Measurements from ENCODE around the gene SLC6A5. TPM values are rescaled to one million over a fixed set of nuclear protein-coding genes. Genes with fewer than 3 reads are reported as not detected.

The SLC6A5 gene
- total and polyA plus RNA-seq, 2 of the 8 experiments (the other 6 are each of a cell fraction or from before 2014, with no cell fraction given), result not detected

DNA sequence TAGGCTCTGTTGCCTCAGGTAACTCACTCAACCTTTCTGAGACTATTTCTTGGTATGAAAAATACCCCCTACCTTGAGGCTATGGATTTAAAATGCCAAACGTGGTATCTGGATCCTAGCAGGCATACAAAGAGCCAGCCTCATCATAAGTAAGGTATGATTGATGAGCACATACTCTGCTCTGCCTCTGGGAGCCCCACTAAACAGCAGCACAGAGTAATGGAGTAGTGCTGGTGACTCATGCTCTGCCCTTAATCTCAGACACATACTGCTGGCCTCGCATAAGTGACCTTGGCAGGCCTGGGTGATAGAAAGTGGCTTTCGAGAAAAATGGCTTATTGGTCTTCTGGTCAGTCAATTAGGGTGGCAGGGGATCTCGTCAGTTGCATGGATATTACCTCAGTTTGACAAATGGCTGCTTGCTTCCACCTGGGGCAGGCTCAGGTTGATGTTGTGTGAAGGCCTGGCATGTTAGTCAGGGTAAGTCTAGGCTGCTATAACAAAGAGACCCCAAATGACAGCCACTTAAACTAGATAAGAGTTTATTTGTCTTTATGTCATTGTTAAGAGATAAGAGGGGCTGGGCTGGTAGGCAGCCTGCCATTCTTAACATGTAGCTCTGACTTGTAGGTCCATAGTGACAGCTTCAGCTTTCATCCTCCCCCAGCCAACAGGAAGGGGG lies 15.2 kb upstream of the SLC6A5 start:
- no peak overlapping the region for H4K8ac ChIP-seq (ENCODE audit: extremely low read depth, insufficient read depth, low read length)
- no peak overlapping the region for H3K4me3 ChIP-seq (ENCODE audit: extremely low read depth in 1 of 4, insufficient read depth in 2 of 4, low read depth in 3 of 4, low read length in 4 of 4)
- H3K27ac ChIP-seq (ENCODE audit: low read depth, low read length), result no peak overlapping the region
- no peak overlapping the region for H4K5ac ChIP-seq (ENCODE audit: insufficient read length, low read depth, low read length)
- ChIA-PET CTCF (ENCODE audit: partially characterized antibody) (interaction anchor here (0.6 to 1.1 kb wide), 2 partner anchors 87 to 176 kb away, joined by 3 to 6 read pairs; no protein-coding TSS in a partner anchor), POLR2A (ENCODE audit: partially characterized antibody) (no interaction called here)
- H3K9ac ChIP-seq (replicated peaks in 1 of 4; ENCODE audit: extremely low read depth in 1 of 4, low read depth in 3 of 4, low read length in 3 of 4), result no peak overlapping the region
- H3K9me3 ChIP-seq (ENCODE audit: insufficient read depth in 2 of 2, low read depth in 1 of 2, low read length in 1 of 2), result no peaks in the 10 kb centered on the region
- no peaks in the 10 kb centered on the region for H3K4me1 ChIP-seq (replicated peaks in 1 of 4; ENCODE audit: control insufficient read depth in 3 of 4, insufficient read depth in 4 of 4, low read length in 3 of 4)
- H3K23ac ChIP-seq (ENCODE audit: insufficient read length), result no peak overlapping the region
- H2AK5ac ChIP-seq (ENCODE audit: low read depth, low read length), result no peak overlapping the region
- H3K18ac ChIP-seq (ENCODE audit: extremely low read depth, low read length), result no peak overlapping the region
- no peak overlapping the region for H2AFZ ChIP-seq (ENCODE audit: low read length)
- no peak overlapping the region for H2BK5ac ChIP-seq (ENCODE audit: low read depth, low read length)
- no peaks in the 10 kb centered on the region for H3K36me3 ChIP-seq (ENCODE audit: control insufficient read depth in 2 of 4, insufficient read depth in 4 of 4, low read length in 3 of 4)
- H4K20me1 ChIP-seq (replicated peaks in 1 of 2; ENCODE audit: control insufficient read depth in 1 of 2, insufficient read depth in 2 of 2, low read length in 2 of 2), result no peaks in the 10 kb centered on the region
- no peaks in the 10 kb centered on the region for H3K27me3 ChIP-seq (replicated peaks in 1 of 4; ENCODE audit: control insufficient read depth in 3 of 4, extremely low read depth in 1 of 4, insufficient read depth in 3 of 4, low read length in 3 of 4)
- no peak overlapping the region for H2BK12ac ChIP-seq (ENCODE audit: low read depth, low read length)
- H2BK120ac ChIP-seq (replicated peaks; ENCODE audit: low read depth, low read length), result no peak overlapping the region
- H3K14ac ChIP-seq (ENCODE audit: insufficient read length), result no peak overlapping the region
- H4K91ac ChIP-seq (replicated peaks; ENCODE audit: insufficient read length, low read length), result no peak overlapping the region
- no peak overlapping the region for H3K4ac ChIP-seq (replicated peaks; ENCODE audit: insufficient read length, low read depth, low read length)
- H3K79me2 ChIP-seq (ENCODE audit: control insufficient read depth in 1 of 2, insufficient read depth in 2 of 2, low read length in 2 of 2), result no peaks in the 10 kb centered on the region
- H3K4me2 ChIP-seq (ENCODE audit: insufficient read depth in 1 of 2, low read depth in 2 of 2, low read length in 2 of 2), result no peak overlapping the region
- no peak overlapping the region for H2BK15ac ChIP-seq (ENCODE audit: low read length)
- WGBS, 2 experiments (ENCODE audit: extremely low coverage in 1 of 2, insufficient coverage in 1 of 2, insufficient read length in 1 of 2, insufficient replicate concordance in 2 of 2, low coverage in 1 of 2, low lambda C conversion rate in 2 of 2, missing lambda C conversion rate in 1 of 2), result 77% methylated on average over 4 of the region's 4 CpGs; no CpG with 5 or more reads in 1 of the 2 experiments
- DNase-seq (ENCODE audit: low read depth in 1 of 2, low spot score in 2 of 2), result no peak
- H3K79me1 ChIP-seq (ENCODE audit: low read depth, low read length), result no peaks in the 10 kb centered on the region
- no peak overlapping the region for H3K56ac ChIP-seq (replicated peaks; ENCODE audit: insufficient read length, low read depth, low read length)
- no peak overlapping the region for H2BK20ac ChIP-seq (ENCODE audit: low read length)
- no peaks in the 10 kb centered on the region for H3K23me2 ChIP-seq (ENCODE audit: low read depth, low read length)
- no peak for FAIRE-seq
- TF ChIP-seq CEBPB (IDR thresholded peaks at IDR 0.05; ENCODE audit: low read depth, low read length), result no peak
- TF ChIP-seq NANOG (IDR thresholded peaks at IDR 0.05; ENCODE audit: insufficient read depth, low read depth, low read length, poor library complexity, severe bottlenecking), result no peak
- no peak for TF ChIP-seq KDM1A (IDR thresholded peaks at IDR 0.05; ENCODE audit: borderline replicate concordance, low read length)
- TF ChIP-seq HDAC2 (IDR thresholded peaks at IDR 0.05; ENCODE audit: borderline replicate concordance in 1 of 2, low read depth in 2 of 2, low read length in 2 of 2), result no peak
- TF ChIP-seq, protein P1, sequence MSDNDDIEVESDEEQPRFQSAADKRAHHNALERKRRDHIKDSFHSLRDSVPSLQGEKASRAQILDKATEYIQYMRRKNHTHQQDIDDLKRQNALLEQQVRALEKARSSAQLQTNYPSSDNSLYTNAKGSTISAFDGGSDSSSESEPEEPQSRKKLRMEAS (IDR thresholded peaks at IDR 0.05), result no peak
- TF ChIP-seq GTF2F1 (IDR thresholded peaks at IDR 0.05; ENCODE audit: borderline replicate concordance, low read depth, low read length), result no peak
- TF ChIP-seq PHF8 (conservative IDR thresholded peaks at IDR 0.05; ENCODE audit: low read depth, low read length), result no peak
- TF ChIP-seq, protein P2, sequence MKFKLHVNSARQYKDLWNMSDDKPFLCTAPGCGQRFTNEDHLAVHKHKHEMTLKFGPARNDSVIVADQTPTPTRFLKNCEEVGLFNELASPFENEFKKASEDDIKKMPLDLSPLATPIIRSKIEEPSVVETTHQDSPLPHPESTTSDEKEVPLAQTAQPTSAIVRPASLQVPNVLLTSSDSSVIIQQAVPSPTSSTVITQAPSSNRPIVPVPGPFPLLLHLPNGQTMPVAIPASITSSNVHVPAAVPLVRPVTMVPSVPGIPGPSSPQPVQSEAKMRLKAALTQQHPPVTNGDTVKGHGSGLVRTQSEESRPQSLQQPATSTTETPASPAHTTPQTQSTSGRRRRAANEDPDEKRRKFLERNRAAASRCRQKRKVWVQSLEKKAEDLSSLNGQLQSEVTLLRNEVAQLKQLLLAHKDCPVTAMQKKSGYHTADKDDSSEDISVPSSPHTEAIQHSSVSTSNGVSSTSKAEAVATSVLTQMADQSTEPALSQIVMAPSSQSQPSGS (IDR thresholded peaks at IDR 0.05; ENCODE audit: low read length), result no peak
- no peak for TF ChIP-seq RNF2 (IDR thresholded peaks at IDR 0.05; ENCODE audit: borderline replicate concordance, low read depth, low read length, missing control alignments, poor library complexity, severe bottlenecking)
- no peak for TF ChIP-seq ZNF274 (IDR thresholded peaks at IDR 0.05; ENCODE audit: borderline replicate concordance, extremely low read depth, low read length)
